C4-2B (cell line): Measurements from ENCODE around the gene PRPF39.

Experiments used
- ZFX ChIP-seq: fragments of 450-650 bp; IDR thresholded peaks from 2 replicates; pipeline ENCODE4 v1.6.1; 2017
- TF ChIP-seq, protein P1 (sequence below): fragments of 450-650 bp; conservative IDR thresholded peaks from 2 replicates; pipeline ENCODE4 v1.5.1; 2017; ENCODE audit warnings: mild to moderate bottlenecking

DNA sequence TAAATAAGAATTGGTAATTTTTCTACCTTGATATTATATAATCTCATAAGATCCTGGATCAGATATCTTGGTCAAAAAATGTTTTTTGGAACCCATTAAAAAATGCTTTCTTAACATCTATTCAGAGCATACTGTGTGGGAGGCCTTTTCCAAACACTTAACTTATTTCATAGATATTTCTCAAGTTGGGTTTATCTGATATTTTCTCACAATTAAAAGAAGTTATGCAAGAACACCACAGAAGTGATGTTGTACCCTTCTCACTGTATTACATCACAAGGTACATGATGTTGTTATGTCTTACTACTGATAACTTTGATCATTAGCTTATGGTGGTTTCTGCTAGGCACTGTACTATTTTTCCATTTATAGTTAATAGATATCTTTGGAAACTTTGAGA is 23.4 kb upstream of the PRPF39 start:
- TF ChIP-seq, protein P1, sequence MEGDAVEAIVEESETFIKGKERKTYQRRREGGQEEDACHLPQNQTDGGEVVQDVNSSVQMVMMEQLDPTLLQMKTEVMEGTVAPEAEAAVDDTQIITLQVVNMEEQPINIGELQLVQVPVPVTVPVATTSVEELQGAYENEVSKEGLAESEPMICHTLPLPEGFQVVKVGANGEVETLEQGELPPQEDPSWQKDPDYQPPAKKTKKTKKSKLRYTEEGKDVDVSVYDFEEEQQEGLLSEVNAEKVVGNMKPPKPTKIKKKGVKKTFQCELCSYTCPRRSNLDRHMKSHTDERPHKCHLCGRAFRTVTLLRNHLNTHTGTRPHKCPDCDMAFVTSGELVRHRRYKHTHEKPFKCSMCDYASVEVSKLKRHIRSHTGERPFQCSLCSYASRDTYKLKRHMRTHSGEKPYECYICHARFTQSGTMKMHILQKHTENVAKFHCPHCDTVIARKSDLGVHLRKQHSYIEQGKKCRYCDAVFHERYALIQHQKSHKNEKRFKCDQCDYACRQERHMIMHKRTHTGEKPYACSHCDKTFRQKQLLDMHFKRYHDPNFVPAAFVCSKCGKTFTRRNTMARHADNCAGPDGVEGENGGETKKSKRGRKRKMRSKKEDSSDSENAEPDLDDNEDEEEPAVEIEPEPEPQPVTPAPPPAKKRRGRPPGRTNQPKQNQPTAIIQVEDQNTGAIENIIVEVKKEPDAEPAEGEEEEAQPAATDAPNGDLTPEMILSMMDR, result no peak
- TF ChIP-seq ZFX, result no peak
